Measurements from ENCODE around the gene STIL.

DNA sequence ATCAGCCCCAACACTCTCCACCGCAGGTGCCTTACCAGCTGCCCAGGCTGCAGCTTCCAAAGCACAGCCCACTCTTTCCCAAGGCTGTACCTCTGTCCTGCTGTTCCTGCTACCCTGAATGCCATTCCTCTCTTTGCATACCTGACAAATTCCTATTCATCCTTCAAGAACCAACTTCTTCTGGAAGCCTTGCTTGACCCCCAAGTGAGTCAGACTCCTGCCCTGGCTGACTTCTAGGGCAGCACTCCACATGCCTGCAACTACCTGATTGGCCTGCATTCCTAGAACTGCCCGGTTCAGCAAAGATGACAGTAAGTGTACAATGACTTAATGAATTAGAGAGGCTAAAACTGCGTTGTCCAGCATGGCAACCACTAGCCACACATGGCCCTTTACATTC, 103.3 kb downstream of the STIL start:
- TF ChIP-seq POLR2A (IDR thresholded peaks at IDR 0.05; ENCODE audit: low read length) = no peak
- no peak for TF ChIP-seq GATA1 (IDR thresholded peaks at IDR 0.05; ENCODE audit: low read depth, low read length)

Data from erythroblast (primary cell).